ENCODE data around the gene SEL1L3.

Gene SEL1L3

GRCh38 chr4:25809996-25810395 lies 52.8 kb downstream of the SEL1L3 start:
- TF ChIP-seq CTCF (IDR thresholded peaks at IDR 0.05; ENCODE audit: insufficient read depth, low read length, missing control alignments): no peak
- CTCF ChIA-PET: no interaction called here
- no peak overlapping the region for H3K4me3 ChIP-seq (ENCODE audit: low read depth, low read length)
- POLR2A ChIA-PET: no interaction called here
- no peak for DNase-seq (ENCODE audit: low read depth, low spot score)

- H3K4me3 ChIP-seq (ENCODE audit: low read depth, low read length): no peak overlapping the region
- DNase-seq (ENCODE audit: low read depth, low spot score): no peak
- ChIA-PET CTCF (interaction anchor here (0.7 kb wide), 1 partner anchor 57 kb away, joined by 3 read pairs; no protein-coding TSS in a partner anchor), POLR2A (interaction anchor here (1.0 kb wide), 1 partner anchor 11 kb away, joined by 3 read pairs; no protein-coding TSS in a partner anchor)
- TF ChIP-seq CTCF (IDR thresholded peaks at IDR 0.05; ENCODE audit: insufficient read depth, low read length, missing control alignments): no peak
These were observed 55.6 kb downstream of the SEL1L3 start for GRCh38 chr4:25807102-25807728.

GRCh38 chr4:25805255-25805860 lies 57.4 kb downstream of the SEL1L3 start:
- ChIA-PET POLR2A (no interaction called here), CTCF (interaction anchor here (1.2 kb wide), 1 partner anchor 37 kb away, joined by 5 read pairs; no protein-coding TSS in a partner anchor)
- DNase-seq (ENCODE audit: low read depth, low spot score): no peak
- no peak overlapping the region for H3K4me3 ChIP-seq (ENCODE audit: low read depth, low read length)
- no peak for TF ChIP-seq CTCF (IDR thresholded peaks at IDR 0.05; ENCODE audit: insufficient read depth, low read length, missing control alignments)

- no peak for DNase-seq (ENCODE audit: low read depth, low spot score)
- H3K4me3 ChIP-seq (ENCODE audit: low read depth, low read length): no peak overlapping the region
- no peak for TF ChIP-seq CTCF (IDR thresholded peaks at IDR 0.05; ENCODE audit: insufficient read depth, low read length, missing control alignments)
- ChIA-PET CTCF (interaction anchor here (0.8 kb wide), 1 partner anchor 8 kb away, joined by 4 read pairs; no protein-coding TSS in a partner anchor), POLR2A (no interaction called here)
These were observed 59.0 kb downstream of the SEL1L3 start for GRCh38 chr4:25803720-25804225.

GRCh38 chr4:25801594-25801993 lies 61.2 kb downstream of the SEL1L3 start:
- DNase-seq (ENCODE audit: low read depth, low spot score): no peak
- TF ChIP-seq CTCF (IDR thresholded peaks at IDR 0.05; ENCODE audit: insufficient read depth, low read length, missing control alignments): no peak
- CTCF ChIA-PET: interaction anchor here (1.6 to 3.1 kb wide), 2 partner anchors 15 to 34 kb away, joined by 6 to 8 read pairs; no protein-coding TSS in a partner anchor
- POLR2A ChIA-PET: no interaction called here
- no peak overlapping the region for H3K4me3 ChIP-seq (ENCODE audit: low read depth, low read length)

- H3K4me3 ChIP-seq (ENCODE audit: low read depth, low read length): no peak overlapping the region
- ChIA-PET POLR2A (no interaction called here), CTCF (interaction anchor here (0.7 to 3.1 kb wide), 6 partner anchors 8 to 359 kb away, joined by 3 to 8 read pairs (median 4); no protein-coding TSS in a partner anchor)
- no peak for DNase-seq (ENCODE audit: low read depth, low spot score)
- no peak for TF ChIP-seq CTCF (IDR thresholded peaks at IDR 0.05; ENCODE audit: insufficient read depth, low read length, missing control alignments)
These were observed 62.5 kb downstream of the SEL1L3 start for GRCh38 chr4:25800245-25800644.
